ENCODE measurements around the gene MRPS2. TPM values are rescaled to one million over a fixed set of nuclear protein-coding genes. Genes with fewer than 3 reads are reported as not detected.
A peak's percentile ranks its signal among the peaks of the same experiment; 100 is the strongest.

Gene MRPS2
- total RNA-seq, 5 donors from 2014 or later (not counting 1 experiment from before 2014, with no cell fraction given), result 17.7 to 36.6 (median 32.8) TPM

- Mint-ChIP-seq H3K9me3 (no peaks in the 10 kb centered on the region), H3K4me3 (no peak overlapping the region), H3K4me1 (peaks cover 8 to 17% (median 8%) of the 10 kb centered on the region in 3 donors), H3K27me3 (peaks cover 38 to 46% of the 10 kb centered on the region in 2 donors), H3K36me3 (no peaks in the 10 kb centered on the region), H3K27ac (no peak overlapping the region)
- Histone ChIP-seq H3K27me3 (replicated peaks in 1 of 2; ENCODE audit: control insufficient read depth in 2 of 2, extremely low read depth in 1 of 2, insufficient read depth in 2 of 2, low read length in 1 of 2) (peaks cover 0 to 64% of the 10 kb centered on the region in 2 experiments), H3K27ac (ENCODE audit: low read length) (no peak overlapping the region), H3K4me1 (ENCODE audit: control insufficient read depth in 1 of 2, extremely low read depth in 1 of 2, insufficient read depth in 2 of 2, low read length in 2 of 2) (peaks cover 0 to 4% of the 10 kb centered on the region in 2 experiments), H3K4me3 (ENCODE audit: control insufficient read depth in 1 of 2, extremely low read depth in 1 of 2, low read length in 1 of 2) (no peak overlapping the region), H3K9me3 (no peaks in the 10 kb centered on the region), H3K36me3 (ENCODE audit: control insufficient read depth in 2 of 2, extremely low read depth in 1 of 2, insufficient read depth in 1 of 2, low read length in 1 of 2) (no peaks in the 10 kb centered on the region)
- ATAC-seq (replicated peaks in 1 of 4) (no peak), DNase-seq (no peak)
- WGBS (ENCODE audit: insufficient coverage), result 71% methylated on average over 11 of the region's 12 CpGs
- ChIA-PET POLR2A (no interaction called here), CTCF (no interaction called here)
These were observed 26.4 kb upstream of the MRPS2 start for GRCh38 chr9:135473972-135474543.

- H3K9me3 Mint-ChIP-seq, result no peaks in the 10 kb centered on the region
- 8% methylated on average over 8 of the region's 12 CpGs for WGBS (ENCODE audit: insufficient coverage)
- POLR2A ChIA-PET, result no interaction called here
- Histone ChIP-seq H3K9me3 (no peaks in the 10 kb centered on the region), H3K4me3 (ENCODE audit: control insufficient read depth in 1 of 2, extremely low read depth in 1 of 2, low read length in 1 of 2) (no peak overlapping the region), H3K27ac (ENCODE audit: low read length) (no peak overlapping the region), H3K4me1 (ENCODE audit: control insufficient read depth in 1 of 2, extremely low read depth in 1 of 2, insufficient read depth in 2 of 2, low read length in 2 of 2) (peaks cover 0 to 4% of the 10 kb centered on the region in 2 experiments), H3K27me3 (replicated peaks in 1 of 2; ENCODE audit: control insufficient read depth in 2 of 2, extremely low read depth in 1 of 2, insufficient read depth in 2 of 2, low read length in 1 of 2) (peaks cover 0 to 59% of the 10 kb centered on the region in 2 experiments), H3K36me3 (ENCODE audit: control insufficient read depth in 2 of 2, extremely low read depth in 1 of 2, insufficient read depth in 1 of 2, low read length in 1 of 2) (no peaks in the 10 kb centered on the region)
- no peak overlapping the region for H3K27ac Mint-ChIP-seq
- ATAC-seq (replicated peaks in 1 of 4) (no peak), DNase-seq (no peak)
- H3K36me3 Mint-ChIP-seq, result no peaks in the 10 kb centered on the region
- no peak overlapping the region for H3K4me3 Mint-ChIP-seq
- peaks cover 34 to 44% of the 10 kb centered on the region in 2 donors for H3K27me3 Mint-ChIP-seq
- CTCF ChIA-PET, result interaction anchor here in 1 of 2 donors (0.7 kb wide), 1 partner anchor 1037 kb away, joined by 5 read pairs; no protein-coding TSS in a partner anchor
- H3K4me1 Mint-ChIP-seq, result peaks cover 6 to 14% (median 6%) of the 10 kb centered on the region in 3 donors
These were observed 25.6 kb upstream of the MRPS2 start for GRCh38 chr9:135474915-135475314.

- H3K27me3 Mint-ChIP-seq, result peaks cover 29 to 41% of the 10 kb centered on the region in 2 donors
- POLR2A ChIA-PET, result no interaction called here
- DNase-seq (no peak), ATAC-seq (replicated peaks in 1 of 4) (no peak)
- WGBS (ENCODE audit: insufficient coverage), result 80% methylated on average over 7 of the region's 10 CpGs
- Histone ChIP-seq H3K4me1 (ENCODE audit: control insufficient read depth in 1 of 2, extremely low read depth in 1 of 2, insufficient read depth in 2 of 2, low read length in 2 of 2) (peaks cover 0 to 15% of the 10 kb centered on the region in 2 experiments), H3K27ac (ENCODE audit: low read length) (no peak overlapping the region), H3K27me3 (replicated peaks in 1 of 2; ENCODE audit: control insufficient read depth in 2 of 2, extremely low read depth in 1 of 2, insufficient read depth in 2 of 2, low read length in 1 of 2) (peaks cover 0 to 64% of the 10 kb centered on the region in 2 experiments), H3K9me3 (no peaks in the 10 kb centered on the region), H3K36me3 (ENCODE audit: control insufficient read depth in 2 of 2, extremely low read depth in 1 of 2, insufficient read depth in 1 of 2, low read length in 1 of 2) (no peaks in the 10 kb centered on the region), H3K4me3 (ENCODE audit: control insufficient read depth in 1 of 2, extremely low read depth in 1 of 2, low read length in 1 of 2) (no peak overlapping the region)
- no peak overlapping the region for H3K27ac Mint-ChIP-seq
- CTCF ChIA-PET, result no interaction called here
- no peaks in the 10 kb centered on the region for H3K9me3 Mint-ChIP-seq
- H3K4me3 Mint-ChIP-seq, result no peak overlapping the region
- peaks cover 6 to 11% (median 8%) of the 10 kb centered on the region in 3 donors for H3K4me1 Mint-ChIP-seq
- H3K36me3 Mint-ChIP-seq, result no peaks in the 10 kb centered on the region
These were observed 23.7 kb upstream of the MRPS2 start for GRCh38 chr9:135476561-135477355.

GRCh38 chr9:135478191-135478590 lies 22.3 kb upstream of the MRPS2 start:
- no peaks in the 10 kb centered on the region for H3K36me3 ChIP-seq (ENCODE audit: control insufficient read depth in 2 of 2, extremely low read depth in 1 of 2, insufficient read depth in 1 of 2, low read length in 1 of 2)
- H3K27ac Mint-ChIP-seq, result peak overlapping the region in 1 of 2 donors; percentile 77
- CTCF ChIA-PET, result no interaction called here
- POLR2A ChIA-PET, result no interaction called here
- H3K36me3 Mint-ChIP-seq, result no peaks in the 10 kb centered on the region
- H3K27me3 ChIP-seq (replicated peaks in 1 of 2; ENCODE audit: control insufficient read depth in 2 of 2, extremely low read depth in 1 of 2, insufficient read depth in 2 of 2, low read length in 1 of 2), result peaks cover 3 to 72% of the 10 kb centered on the region in 2 experiments
- no peak for ATAC-seq (replicated peaks in 1 of 4)
- 93% methylated on average over 8 of the region's 10 CpGs for WGBS (ENCODE audit: insufficient coverage)
- no peaks in the 10 kb centered on the region for H3K9me3 ChIP-seq
- H3K4me1 ChIP-seq (ENCODE audit: control insufficient read depth in 1 of 2, extremely low read depth in 1 of 2, insufficient read depth in 2 of 2, low read length in 2 of 2), result peaks cover 0 to 15% of the 10 kb centered on the region in 2 experiments
- no peak overlapping the region for H3K27ac ChIP-seq (ENCODE audit: low read length)
- DNase-seq, result no peak
- peaks cover 37 to 46% of the 10 kb centered on the region in 2 donors for H3K27me3 Mint-ChIP-seq
- no peak overlapping the region for H3K4me3 ChIP-seq (ENCODE audit: control insufficient read depth in 1 of 2, extremely low read depth in 1 of 2, low read length in 1 of 2)
- no peaks in the 10 kb centered on the region for H3K9me3 Mint-ChIP-seq
- H3K4me1 Mint-ChIP-seq, result peaks cover 6 to 16% (median 8%) of the 10 kb centered on the region in 3 donors
- H3K4me3 Mint-ChIP-seq, result peak overlapping the region; percentile 83 to 92 (median 87)

GRCh38 chr9:135478829-135479468 lies 21.5 kb upstream of the MRPS2 start:
- ChIA-PET POLR2A (no interaction called here), CTCF (no interaction called here)
- no peaks in the 10 kb centered on the region for H3K9me3 Mint-ChIP-seq
- DNase-seq (peak in 4 of 35 experiments; percentile 9 to 25 (median 16)), ATAC-seq (replicated peaks in 1 of 4) (peak; percentile 24 to 55 (median 38))
- peak overlapping the region in 1 of 2 donors; percentile 77 for H3K27ac Mint-ChIP-seq
- WGBS (ENCODE audit: insufficient coverage), result 3% methylated on average over 63 of the region's 64 CpGs
- H3K4me3 Mint-ChIP-seq, result peak overlapping the region; percentile 83 to 92 (median 87)
- H3K27me3 Mint-ChIP-seq, result peaks cover 42 to 54% of the 10 kb centered on the region in 2 donors
- H3K4me1 ChIP-seq (ENCODE audit: control insufficient read depth in 1 of 2, extremely low read depth in 1 of 2, insufficient read depth in 2 of 2, low read length in 2 of 2), result peaks cover 0 to 15% of the 10 kb centered on the region in 2 experiments
- H3K4me1 Mint-ChIP-seq, result peaks cover 6 to 16% (median 8%) of the 10 kb centered on the region in 3 donors
- H3K36me3 Mint-ChIP-seq, result no peaks in the 10 kb centered on the region
- no peaks in the 10 kb centered on the region for H3K9me3 ChIP-seq
- peaks cover 3 to 78% of the 10 kb centered on the region in 2 experiments for H3K27me3 ChIP-seq (replicated peaks in 1 of 2; ENCODE audit: control insufficient read depth in 2 of 2, extremely low read depth in 1 of 2, insufficient read depth in 2 of 2, low read length in 1 of 2)
- H3K27ac ChIP-seq (ENCODE audit: low read length), result no peak overlapping the region
- H3K36me3 ChIP-seq (ENCODE audit: control insufficient read depth in 2 of 2, extremely low read depth in 1 of 2, insufficient read depth in 1 of 2, low read length in 1 of 2), result no peaks in the 10 kb centered on the region
- H3K4me3 ChIP-seq (ENCODE audit: control insufficient read depth in 1 of 2, extremely low read depth in 1 of 2, low read length in 1 of 2), result no peak overlapping the region

GRCh38 chr9:135479469-135480052 lies 20.9 kb upstream of the MRPS2 start, which contains the start of gene PPP1R26:
PPP1R26 (plus strand) TSS chr9:135479782; CDS start chr9:135484511, 4,729 bp downstream.
- CTCF ChIA-PET, result no interaction called here

More at GRCh38 chr9:135479469-135480052, 20.9 kb upstream of the MRPS2 start, which contains the start of gene PPP1R26:
- H3K4me1 ChIP-seq (ENCODE audit: control insufficient read depth in 1 of 2, extremely low read depth in 1 of 2, insufficient read depth in 2 of 2, low read length in 2 of 2), result peaks cover 0 to 15% of the 10 kb centered on the region in 2 experiments
- H3K4me3 Mint-ChIP-seq, result peak within 1 kb of the TSS; percentile 83 to 92 (median 87)
- H3K4me1 Mint-ChIP-seq, result peaks cover 6 to 16% (median 8%) of the 10 kb centered on the region in 3 donors
- H3K36me3 ChIP-seq (ENCODE audit: control insufficient read depth in 2 of 2, extremely low read depth in 1 of 2, insufficient read depth in 1 of 2, low read length in 1 of 2), result no peaks in the 10 kb centered on the region
- H3K27me3 Mint-ChIP-seq, result peaks cover 44 to 55% of the 10 kb centered on the region in 2 donors
- POLR2A ChIA-PET, result no interaction called here
- ATAC-seq (replicated peaks in 1 of 4) (peak in 3 of 4 experiments; percentile 13 to 15 (median 15)), DNase-seq (no peak)
- peak within 1 kb of the TSS in 1 of 2 donors; percentile 77 for H3K27ac Mint-ChIP-seq
- 2% methylated on average over 57 of the region's 103 CpGs for WGBS (ENCODE audit: insufficient coverage)
- H3K27me3 ChIP-seq (replicated peaks in 1 of 2; ENCODE audit: control insufficient read depth in 2 of 2, extremely low read depth in 1 of 2, insufficient read depth in 2 of 2, low read length in 1 of 2), result peaks cover 3 to 79% of the 10 kb centered on the region in 2 experiments
- no peaks in the 10 kb centered on the region for H3K9me3 Mint-ChIP-seq
- H3K9me3 ChIP-seq, result no peaks in the 10 kb centered on the region
- no peak within 1 kb of the TSS for H3K27ac ChIP-seq (ENCODE audit: low read length)
- H3K36me3 Mint-ChIP-seq, result no peaks in the 10 kb centered on the region
- H3K4me3 ChIP-seq (ENCODE audit: control insufficient read depth in 1 of 2, extremely low read depth in 1 of 2, low read length in 1 of 2), result peak within 1 kb of the TSS; percentile 47 to 64

All from T-cell (primary cell).